Upper lobe of left lung (tissue), 6 donors: ENCODE results near the gene ZCCHC24. TPM values are rescaled to one million over a fixed set of nuclear protein-coding genes. Genes with fewer than 3 reads are reported as not detected.

ENCODE experiments used
- ATAC-seq, 2 donors: fragments of 200-7000 bp; cut with Tn5 transposase; one replicate each; pipeline ENCODE4 v1.9.1; 2022; ENCODE audit warnings: mild to moderate bottlenecking in 2 of 2, moderate library complexity in 2 of 2; ENCODE audit not compliant: low FRiP score in 2 of 2
- DNase-seq, 2 donors: peaks; one replicate each; pipeline ENCODE4 v3.0.0-alpha.2; 2019 to 2020
- H3K27ac ChIP-seq, 4 donors: fragments of 200-600 bp; sonication (generic); one replicate each; pipeline ENCODE4 v1.5.1; 2016 to 2019
- H3K27me3 ChIP-seq, 4 donors: fragments of 200-600 bp; sonication (generic); one replicate each; pipeline ENCODE4 v1.5.1; 2017 to 2019
- H3K36me3 ChIP-seq, 4 donors: fragments of 200-600 bp; sonication (generic); one replicate each; pipeline ENCODE4 v1.5.1; 2016 to 2019
- H3K4me1 ChIP-seq, 4 donors: fragments of 200-600 bp; sonication (generic); one replicate each; pipeline ENCODE4 v1.5.1; 2018 to 2019
- H3K4me3 ChIP-seq, 4 donors: fragments of 200-600 bp; sonication (generic); one replicate each; pipeline ENCODE4 v1.5.1; 2017 to 2019; ENCODE audit warnings: mild to moderate bottlenecking in 2 of 4, moderate library complexity in 1 of 4
- H3K9me3 ChIP-seq, 4 donors: fragments of 200-600 bp; sonication (generic); one replicate each; pipeline ENCODE4 v1.5.1; 2018 to 2019
- EP300 ChIP-seq, 4 donors: sonication (generic); formaldehyde crosslinking; IDR thresholded peaks; one replicate each; pipeline ENCODE4 v1.5.1; 2017; ENCODE audit warnings: antibody characterized with exemption in 4 of 4, control low read depth in 2 of 4
- POLR2A ChIP-seq, 4 donors: fragments of 450-650 bp; IDR thresholded peaks; one replicate each; pipeline ENCODE4 v1.5.1; 2016 to 2017; ENCODE audit warnings: antibody characterized with exemption in 4 of 4, mild to moderate bottlenecking in 2 of 4
- POLR2AphosphoS5 ChIP-seq, 2 donors: sonication (generic); formaldehyde crosslinking; IDR thresholded peaks; one replicate each; pipeline ENCODE4 v1.5.1; 2017; ENCODE audit warnings: antibody characterized with exemption in 2 of 2
- WGBS, 2 donors: methylation state at CpG; one replicate each; pipeline ENCODE4 v1.1.5; 2017 to 2018; 5-methylcytosine and 5-hydroxymethylcytosine counted together
- total RNA-seq, 6 donors: library from RNA; depleted of rRNA in 4 of 6; stranded (reverse); fragments of >200 nt in 4 of 6; gene quantifications; one replicate each; pipeline versions ENCODE4 v1.1.0 to v1.2.1, GENCODE V29; 2016 to 2021
- TF ChIP-seq, protein P1 (sequence below), 6 experiments: fragments of 450-650 bp in 4 of 6; fragments of 200-600 bp in 2 of 6; sonication (generic) in 2 of 6; IDR thresholded peaks; one replicate each; pipeline ENCODE4 v1.5.1; 2016 to 2019; ENCODE audit warnings: antibody characterized with exemption in 6 of 6
- donor health status: DM: no; HTN: no; CAD: no; lungs with moderate emphysema.
- donor health status: DM: no; HTN: yes; CAD: no; lungs with severe emphysema.

ZCCHC24 gene
- total RNA-seq, 6 donors from 2014 or later: 12.6 to 45.7 (median 21.0) TPM

DNA sequence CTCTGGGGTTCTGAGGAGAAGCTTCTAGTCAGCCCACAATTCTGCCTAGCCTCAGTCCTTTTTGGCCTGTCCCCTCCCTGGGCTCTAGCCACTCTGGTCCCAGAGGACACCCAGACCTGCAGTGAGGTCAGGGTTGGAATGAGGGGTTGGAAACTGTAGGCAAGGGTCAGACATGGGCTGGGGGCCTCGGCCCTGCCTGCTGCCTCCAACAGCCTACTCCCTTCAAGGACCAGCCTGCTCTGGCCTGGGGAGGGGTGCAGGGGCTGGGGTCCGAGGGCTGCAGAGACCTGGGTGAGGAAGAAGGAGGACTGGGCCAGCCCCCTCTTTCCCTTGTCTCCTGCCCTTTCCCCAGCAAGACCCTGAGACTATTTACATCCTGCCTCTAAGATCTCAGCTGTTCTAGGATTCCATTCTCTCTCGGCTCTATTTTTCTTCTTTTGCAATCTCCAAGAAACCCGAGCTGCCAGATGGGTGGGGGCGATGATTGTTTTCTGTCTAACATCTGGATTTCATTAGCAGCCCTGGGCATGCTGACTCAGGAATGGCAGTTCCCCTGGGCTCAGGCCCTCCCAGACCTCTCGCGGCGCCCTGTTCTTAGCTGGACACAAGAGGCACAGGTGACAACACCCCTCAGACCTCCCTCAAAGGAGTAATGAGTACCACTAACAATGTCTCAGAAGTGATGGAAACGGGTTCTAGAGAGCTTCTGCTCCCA, 23.1 kb downstream of the ZCCHC24 start:
- no peaks in the 10 kb centered on the region for H3K27me3 ChIP-seq
- no peaks in the 10 kb centered on the region for H3K9me3 ChIP-seq
- H3K36me3 ChIP-seq: peaks cover 0 to 13% (median 3%) of the 10 kb centered on the region in 4 donors
- H3K4me3 ChIP-seq: no peak overlapping the region
- peaks cover 39 to 56% (median 49%) of the 10 kb centered on the region in 4 donors for H3K4me1 ChIP-seq
- peak overlapping the region; percentile 48 to 78 (median 64) for H3K27ac ChIP-seq
- WGBS, 2 donors: 66 to 71% methylated on average over 7 to 9 of the region's 9 CpGs
- DNase-seq (no peak), ATAC-seq (peak in 1 of 2 donors; percentile 83)
- TF ChIP-seq POLR2AphosphoS5 (IDR thresholded peaks at IDR 0.05) (peak in 1 of 2 donors; percentile 40), POLR2A (IDR thresholded peaks at IDR 0.05) (no peak)

- TF ChIP-seq, protein P1, sequence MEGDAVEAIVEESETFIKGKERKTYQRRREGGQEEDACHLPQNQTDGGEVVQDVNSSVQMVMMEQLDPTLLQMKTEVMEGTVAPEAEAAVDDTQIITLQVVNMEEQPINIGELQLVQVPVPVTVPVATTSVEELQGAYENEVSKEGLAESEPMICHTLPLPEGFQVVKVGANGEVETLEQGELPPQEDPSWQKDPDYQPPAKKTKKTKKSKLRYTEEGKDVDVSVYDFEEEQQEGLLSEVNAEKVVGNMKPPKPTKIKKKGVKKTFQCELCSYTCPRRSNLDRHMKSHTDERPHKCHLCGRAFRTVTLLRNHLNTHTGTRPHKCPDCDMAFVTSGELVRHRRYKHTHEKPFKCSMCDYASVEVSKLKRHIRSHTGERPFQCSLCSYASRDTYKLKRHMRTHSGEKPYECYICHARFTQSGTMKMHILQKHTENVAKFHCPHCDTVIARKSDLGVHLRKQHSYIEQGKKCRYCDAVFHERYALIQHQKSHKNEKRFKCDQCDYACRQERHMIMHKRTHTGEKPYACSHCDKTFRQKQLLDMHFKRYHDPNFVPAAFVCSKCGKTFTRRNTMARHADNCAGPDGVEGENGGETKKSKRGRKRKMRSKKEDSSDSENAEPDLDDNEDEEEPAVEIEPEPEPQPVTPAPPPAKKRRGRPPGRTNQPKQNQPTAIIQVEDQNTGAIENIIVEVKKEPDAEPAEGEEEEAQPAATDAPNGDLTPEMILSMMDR (IDR thresholded peaks at IDR 0.05): no peak
- no peak for TF ChIP-seq POLR2AphosphoS5 (IDR thresholded peaks at IDR 0.05)
- no peak for TF ChIP-seq EP300 (IDR thresholded peaks at IDR 0.05)
- no peak for TF ChIP-seq POLR2A (IDR thresholded peaks at IDR 0.05)
- Histone ChIP-seq H3K4me3 (no peak overlapping the region), H3K27ac (peak overlapping the region in 3 of 4 donors; percentile 48 to 78 (median 69)), H3K9me3 (no peaks in the 10 kb centered on the region), H3K4me1 (peaks cover 44 to 64% (median 58%) of the 10 kb centered on the region in 4 donors), H3K27me3 (no peaks in the 10 kb centered on the region), H3K36me3 (peaks cover 0 to 13% (median 6%) of the 10 kb centered on the region in 4 donors)
- ATAC-seq: no peak
- DNase-seq: no peak
- WGBS, 2 donors: 68 to 82% methylated on average over 7 to 12 of the region's 12 CpGs
These were observed 24.3 kb downstream of the ZCCHC24 start for GRCh38 chr10:79420974-79421688.

- Histone ChIP-seq H3K9me3 (no peaks in the 10 kb centered on the region), H3K36me3 (peaks cover 0 to 13% (median 3%) of the 10 kb centered on the region in 4 donors), H3K27ac (peak overlapping the region in 2 of 4 donors; percentile 50 to 69), H3K27me3 (no peaks in the 10 kb centered on the region), H3K4me1 (peaks cover 38 to 54% (median 50%) of the 10 kb centered on the region in 4 donors), H3K4me3 (no peak overlapping the region)
- DNase-seq: no peak
- no peak for ATAC-seq
- no peak for TF ChIP-seq EP300 (IDR thresholded peaks at IDR 0.05)
- WGBS, 2 donors: 92 to 93% methylated on average over 13 of the region's 13 CpGs
These were observed 26.4 kb downstream of the ZCCHC24 start for GRCh38 chr10:79418886-79419595.

DNA sequence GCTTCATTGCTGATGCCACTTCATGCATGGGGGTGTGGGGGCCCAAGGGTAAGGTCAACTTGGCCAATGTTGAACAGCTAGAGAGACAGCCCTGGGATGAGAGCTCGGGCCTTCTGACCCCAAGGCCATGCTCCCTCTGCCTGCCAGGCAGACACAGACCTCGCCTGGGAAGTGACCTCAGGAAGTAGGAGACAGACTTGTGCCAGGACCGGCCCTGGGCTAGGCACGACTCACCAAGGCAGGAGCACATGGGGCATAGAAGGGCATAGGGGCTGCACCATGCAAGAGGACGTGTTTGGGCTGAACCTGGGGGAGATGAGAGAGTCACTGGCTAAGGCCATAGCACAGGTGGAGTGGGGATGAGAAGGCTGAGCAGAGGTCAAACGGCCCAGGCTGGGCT, 27.1 kb downstream of the ZCCHC24 start:
- WGBS, 2 donors: 42 to 60% methylated on average over 2 to 6 of the region's 6 CpGs
- Histone ChIP-seq H3K27ac (no peak overlapping the region), H3K36me3 (peaks cover 0 to 13% (median 3%) of the 10 kb centered on the region in 4 donors), H3K27me3 (no peaks in the 10 kb centered on the region), H3K4me3 (no peak overlapping the region), H3K4me1 (peaks cover 46 to 58% (median 55%) of the 10 kb centered on the region in 4 donors), H3K9me3 (no peaks in the 10 kb centered on the region)
- ATAC-seq (no peak), DNase-seq (no peak)
- TF ChIP-seq, protein P1 (IDR thresholded peaks at IDR 0.05): no peak

DNA sequence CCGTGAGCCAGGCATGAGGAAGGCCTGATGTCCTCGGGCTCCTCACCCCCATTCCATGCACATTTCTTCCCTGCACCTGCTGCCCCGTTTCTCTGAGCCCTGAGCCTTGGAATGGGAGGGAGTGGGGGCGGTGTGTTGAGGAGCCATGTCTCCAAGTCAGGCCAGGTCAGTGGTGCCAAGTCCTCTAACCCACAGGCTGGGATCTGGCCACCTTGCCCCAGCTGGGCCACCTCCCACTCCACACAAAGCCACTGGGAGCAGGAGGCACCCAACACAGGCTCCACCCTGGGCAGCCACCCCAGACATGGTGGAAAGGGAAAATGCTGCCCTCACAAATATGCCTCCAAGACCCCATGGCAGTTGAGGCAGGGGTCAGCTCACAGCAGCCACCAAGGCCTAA, 27.7 kb downstream of the ZCCHC24 start:
- Histone ChIP-seq H3K27ac (peak overlapping the region in 1 of 4 donors; percentile 19), H3K4me3 (no peak overlapping the region), H3K9me3 (no peaks in the 10 kb centered on the region), H3K36me3 (peaks cover 0 to 13% (median 3%) of the 10 kb centered on the region in 4 donors), H3K4me1 (peaks cover 48 to 64% (median 60%) of the 10 kb centered on the region in 4 donors), H3K27me3 (no peaks in the 10 kb centered on the region)
- ATAC-seq: no peak
- DNase-seq: no peak
- TF ChIP-seq EP300 (IDR thresholded peaks at IDR 0.05): no peak
- TF ChIP-seq, protein P1 (IDR thresholded peaks at IDR 0.05): no peak
- no peak for TF ChIP-seq POLR2AphosphoS5 (IDR thresholded peaks at IDR 0.05)
- TF ChIP-seq POLR2A (IDR thresholded peaks at IDR 0.05): no peak
- 74 to 82% methylated on average over 4 of the region's 4 CpGs for WGBS, 2 donors
